HG02798 (cell line): ENCODE data around the gene PUS7L.
"Not testable (repeated sequence)": the region's sequence is repeated elsewhere in the genome, so short reads cannot be mapped to it uniquely, and the experiment has no call there.

ENCODE experiments used
- ATAC-seq: cut with Tn5 transposase; IDR thresholded peaks from one replicate; pipeline ENCODE4 v1.9.1; 2021; ENCODE audit warnings: mild to moderate bottlenecking; ENCODE audit not compliant: unreplicated experiment, poor library complexity

PUS7L gene

GRCh38 chr12:43754015-43754414 is 4.6 kb downstream of the PUS7L start:
- ATAC-seq = no peak

DNA sequence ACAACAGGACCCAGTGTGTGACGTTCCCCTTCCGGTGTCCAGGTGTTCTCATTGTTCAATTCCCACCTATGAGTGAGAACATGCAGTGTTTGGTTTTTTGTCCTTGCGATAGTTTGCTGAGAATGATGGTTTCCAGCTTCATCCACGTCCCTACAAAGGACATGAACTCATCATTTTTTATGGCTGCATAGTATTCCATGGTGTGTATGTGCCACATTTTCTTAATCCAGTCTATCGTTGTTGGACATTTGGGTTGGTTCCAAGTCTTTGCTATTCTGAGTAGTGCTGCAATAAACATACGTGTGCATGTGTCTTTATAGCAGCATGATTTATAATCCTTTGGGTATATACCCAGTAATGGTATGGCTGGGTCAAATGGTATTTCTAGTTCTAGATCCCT is 7.2 kb downstream of the PUS7L start:
- not testable (repeated sequence) for ATAC-seq

GRCh38 chr12:43750814-43751213 is 7.8 kb downstream of the PUS7L start:
- no peak for ATAC-seq

DNA sequence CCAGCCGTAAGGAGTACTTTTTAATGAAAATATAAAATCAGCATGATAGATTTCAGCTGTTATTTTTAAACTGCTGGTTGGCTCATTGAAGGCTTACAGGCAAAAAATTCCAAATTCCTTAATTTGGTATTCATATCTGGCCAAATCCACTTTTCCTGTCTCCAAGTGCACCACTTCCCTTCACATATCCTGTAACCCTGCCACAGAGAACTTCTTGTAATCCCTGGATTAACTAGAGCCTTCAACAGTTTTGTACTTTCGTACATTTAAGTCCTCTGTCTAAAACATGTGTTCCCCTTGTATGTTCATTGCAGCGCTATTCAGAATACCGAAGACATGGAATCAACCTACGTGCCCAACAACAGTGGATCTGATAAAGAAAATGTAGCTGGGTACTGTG is 9.6 kb downstream of the PUS7L start:
- ATAC-seq = no peak

GRCh38 chr12:43744826-43745225 is 13.8 kb downstream of the PUS7L start:
- ATAC-seq = no peak

DNA sequence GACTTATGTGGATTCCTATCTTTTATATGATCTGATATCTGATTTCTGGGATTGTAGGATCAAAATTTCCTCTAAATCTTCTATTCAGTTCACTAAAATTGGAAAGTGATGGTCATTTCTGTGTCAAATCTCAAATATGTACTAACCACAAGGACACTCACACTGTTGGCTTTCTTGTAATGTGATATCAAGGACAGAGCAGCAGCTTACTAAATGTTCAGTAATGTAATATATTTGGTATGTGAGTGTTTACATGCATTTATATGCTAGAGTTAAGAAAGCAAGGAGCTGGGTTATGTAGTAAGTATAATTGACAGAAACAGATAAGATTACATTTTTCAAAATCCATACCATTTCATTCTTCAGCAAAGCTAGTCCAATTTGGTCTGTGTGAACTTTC is 16.5 kb downstream of the PUS7L start:
- no peak for ATAC-seq

- ATAC-seq = peak; percentile 66
Measured at GRCh38 chr12:43740511-43741100, 18.0 kb downstream of the PUS7L start.

- no peak for ATAC-seq
Measured at GRCh38 chr12:43737646-43738045, 20.9 kb downstream of the PUS7L start.

DNA sequence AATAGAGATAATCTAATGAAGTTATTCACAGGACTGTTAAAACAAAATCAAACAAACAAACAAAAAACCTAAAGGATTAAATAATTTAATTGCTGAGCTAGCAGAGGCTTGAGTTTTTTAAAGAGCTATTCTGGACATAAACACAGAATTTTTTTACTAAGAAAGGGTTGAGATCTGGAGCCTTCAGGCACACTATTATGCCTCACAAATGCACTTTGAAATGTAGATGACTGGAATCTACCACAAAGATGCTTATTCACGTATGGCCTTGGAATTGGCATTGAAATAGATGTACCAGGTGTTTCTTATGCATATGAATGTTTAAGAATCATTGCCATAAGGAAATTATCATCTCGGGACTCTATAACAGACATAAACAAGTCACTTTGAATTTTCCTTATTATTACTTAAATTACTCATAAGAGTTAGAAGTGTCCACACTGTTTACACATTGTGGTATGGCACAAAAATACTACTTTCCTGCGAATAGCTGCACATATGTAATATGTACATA is 21.6 kb downstream of the PUS7L start:
- ATAC-seq = no peak

GRCh38 chr12:43733687-43734086 is 24.9 kb downstream of the PUS7L start:
- ATAC-seq = no peak

DNA sequence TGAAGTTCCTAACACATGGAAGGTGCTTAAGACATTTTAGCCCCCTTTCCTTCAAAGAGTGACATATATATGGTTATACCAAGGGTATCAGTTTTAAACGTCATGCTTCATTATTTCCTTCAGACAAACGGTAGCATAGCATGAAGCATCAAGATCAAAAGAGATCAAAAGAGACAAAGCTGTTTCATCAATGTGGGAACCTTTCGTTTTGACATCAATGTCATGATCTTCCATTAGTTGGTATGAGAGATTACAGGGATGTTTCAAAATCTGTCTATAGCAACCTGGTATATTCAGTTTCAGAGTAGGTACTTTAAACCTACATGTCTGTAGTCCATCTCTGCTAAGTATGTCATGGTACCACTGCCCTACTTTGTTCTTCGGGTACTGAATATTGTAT is 28.3 kb downstream of the PUS7L start:
- no peak for ATAC-seq

DNA sequence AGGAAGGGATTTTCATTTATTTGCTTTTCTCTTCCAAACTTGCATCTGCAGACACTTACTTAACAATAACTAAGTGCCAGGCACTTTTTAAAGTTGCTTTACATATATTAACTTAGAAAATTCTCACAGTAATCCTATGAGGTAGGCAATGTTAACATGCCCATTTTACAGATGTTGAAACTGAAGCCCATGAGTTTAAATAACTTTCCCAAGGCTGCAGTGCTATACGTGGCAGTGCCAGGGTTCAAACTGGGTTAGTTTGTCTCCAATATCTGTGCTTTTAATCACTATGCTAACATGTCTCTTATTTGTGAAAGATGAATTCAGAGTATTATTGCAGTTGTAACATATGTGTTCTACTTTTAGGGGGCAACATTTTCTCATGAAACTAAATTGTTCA is 29.9 kb downstream of the PUS7L start:
- ATAC-seq = no peak

DNA sequence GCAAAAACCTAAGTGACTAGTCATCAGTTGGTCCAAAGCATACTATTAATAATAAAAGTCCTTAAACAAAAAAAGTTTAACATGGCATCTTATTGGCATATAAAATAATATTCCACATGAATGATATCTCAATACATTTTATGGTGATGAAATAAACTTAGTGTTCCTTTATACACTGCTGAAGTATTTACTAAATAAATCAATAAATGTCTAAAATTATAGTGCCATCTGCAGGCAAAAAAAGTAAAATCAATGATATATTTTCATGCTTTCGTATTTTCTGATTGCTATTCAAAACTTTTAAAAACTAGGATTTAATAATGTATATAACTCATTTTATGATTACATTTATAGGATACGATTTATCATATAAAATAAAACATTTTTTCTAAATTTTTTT is 30.5 kb downstream of the PUS7L start:
- no peak for ATAC-seq

- no peak for ATAC-seq
Measured at GRCh38 chr12:43723134-43723533, 35.5 kb downstream of the PUS7L start.

DNA sequence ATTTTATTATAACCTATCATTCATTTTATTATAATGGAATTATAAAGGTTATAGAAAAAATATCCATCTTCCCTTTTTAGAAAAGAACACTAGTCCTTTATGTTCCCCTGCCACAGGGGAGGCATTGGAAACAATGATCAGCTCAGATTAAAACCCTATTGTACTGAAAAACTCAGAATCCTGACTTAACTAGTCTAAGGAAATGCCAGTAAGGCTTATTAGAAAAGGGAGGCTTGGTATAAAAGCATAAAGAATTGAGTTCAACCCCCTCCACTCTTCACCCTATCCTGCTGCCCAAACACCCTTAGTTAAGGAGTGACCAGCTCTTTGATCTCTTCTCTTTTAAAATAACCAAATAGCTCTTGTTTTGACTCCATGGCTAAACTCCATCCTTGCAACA is 36.0 kb downstream of the PUS7L start:
- ATAC-seq = no peak

DNA sequence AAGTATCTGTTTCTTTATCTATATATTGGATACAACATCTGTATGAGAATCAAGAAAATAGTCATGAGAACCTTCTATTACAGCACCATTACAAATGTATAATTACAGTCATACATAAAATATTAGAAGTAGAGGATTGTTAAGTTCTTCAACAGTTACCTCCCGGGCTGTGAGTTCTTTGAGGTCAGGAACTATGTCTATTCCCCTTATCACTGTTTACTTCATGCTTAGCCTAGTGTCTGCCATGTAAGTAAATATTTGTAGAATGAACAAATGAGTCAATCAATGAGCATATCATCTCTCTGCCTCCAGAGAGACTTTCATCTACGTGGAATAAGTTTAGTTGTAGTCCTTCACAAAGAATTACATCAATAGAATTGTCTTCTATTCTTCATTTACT is 47.2 kb downstream of the PUS7L start:
- ATAC-seq = no peak

DNA sequence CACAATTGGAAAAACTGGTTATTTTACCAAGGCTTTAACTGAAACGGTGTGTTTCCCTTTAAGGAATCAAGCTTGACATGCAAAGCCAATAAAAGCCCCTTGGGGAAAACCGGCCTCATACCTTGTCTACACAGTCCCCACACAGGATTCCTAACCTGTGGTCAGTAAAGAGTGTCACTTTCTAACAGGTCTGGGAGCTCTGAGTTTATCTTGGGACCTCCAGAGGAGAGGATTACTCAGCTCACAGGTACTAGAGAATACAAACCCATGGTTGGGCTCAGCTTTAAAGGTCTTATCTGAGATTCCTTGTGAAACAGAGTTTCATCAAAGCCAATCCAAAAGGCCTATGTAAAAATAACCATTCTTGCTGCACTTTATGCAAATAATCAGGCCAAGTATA is 54.8 kb downstream of the PUS7L start:
- not testable (repeated sequence) for ATAC-seq

- ATAC-seq = not testable (repeated sequence)
Measured at GRCh38 chr12:43701194-43701593, 57.4 kb downstream of the PUS7L start.

DNA sequence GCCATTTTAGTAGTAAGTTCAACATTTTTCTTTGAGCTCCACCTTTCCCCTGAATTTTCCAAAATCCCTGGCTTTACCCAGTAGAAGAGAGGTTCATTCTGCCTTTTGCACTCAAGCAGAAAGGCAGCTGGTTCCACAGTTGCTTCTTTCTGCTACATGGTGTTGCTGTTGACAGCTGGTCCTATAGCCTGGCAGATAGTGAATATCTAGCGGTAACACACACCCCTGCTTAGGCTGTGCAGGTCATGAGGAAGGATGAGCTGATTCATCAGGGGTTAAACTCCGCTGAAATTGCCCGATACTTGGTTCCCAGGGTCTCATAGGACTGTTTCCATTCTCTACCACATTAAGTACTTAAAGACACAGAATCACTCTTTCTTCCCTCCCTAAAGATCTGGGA is 62.4 kb downstream of the PUS7L start:
- ATAC-seq = no peak

GRCh38 chr12:43694879-43695278 is 63.7 kb downstream of the PUS7L start:
- no peak for ATAC-seq

DNA sequence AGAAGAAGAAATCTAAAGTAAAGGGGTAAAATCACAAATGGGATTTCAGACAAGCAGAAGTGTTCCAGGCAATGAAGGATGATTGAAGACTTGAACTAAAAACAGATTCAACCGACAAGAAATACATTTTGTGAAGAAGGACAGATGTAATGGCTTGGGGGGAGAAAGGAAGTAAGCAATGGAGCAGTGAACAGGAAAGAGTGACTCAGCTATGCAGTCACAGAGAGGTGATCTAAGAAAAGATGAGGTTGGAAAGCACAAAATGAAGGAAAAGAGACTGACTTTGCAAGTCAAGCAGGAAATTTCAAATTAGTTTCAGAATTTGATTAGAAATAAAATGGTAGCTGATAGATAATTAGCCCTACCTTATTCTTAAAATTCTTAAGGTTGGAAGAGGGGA is 66.5 kb downstream of the PUS7L start:
- ATAC-seq = no peak

GRCh38 chr12:43685491-43685890 is 73.1 kb downstream of the PUS7L start:
- ATAC-seq = not testable (repeated sequence)
